T follicular helper cell (primary cell): ENCODE results near the gene TMEM184C.

Experiments
- DNase-seq: peaks from one replicate; pipeline ENCODE4 v3.0.0-alpha.2; 2020; ENCODE audit warnings: low read depth

TMEM184C gene

DNA sequence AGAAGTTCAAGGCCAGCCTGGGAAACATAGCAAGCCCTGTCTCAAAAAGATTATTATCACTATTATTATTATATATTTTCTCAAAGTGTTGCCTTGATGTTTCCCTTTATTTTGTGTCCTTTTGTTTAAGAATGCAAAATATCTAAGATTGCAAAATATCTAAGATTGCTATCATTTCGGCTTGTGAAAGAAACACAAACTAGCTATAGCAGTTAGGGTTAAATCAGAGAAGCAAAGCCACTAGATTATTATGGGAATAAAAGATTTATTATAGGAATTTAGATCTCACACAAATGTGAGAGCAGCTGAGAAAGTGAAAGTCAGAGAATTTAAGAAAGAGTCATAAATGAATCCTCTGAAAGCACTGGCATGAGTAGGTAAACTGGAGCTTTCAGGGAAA is 18.0 kb upstream of the TMEM184C start:
- DNase-seq: no peak

DNA sequence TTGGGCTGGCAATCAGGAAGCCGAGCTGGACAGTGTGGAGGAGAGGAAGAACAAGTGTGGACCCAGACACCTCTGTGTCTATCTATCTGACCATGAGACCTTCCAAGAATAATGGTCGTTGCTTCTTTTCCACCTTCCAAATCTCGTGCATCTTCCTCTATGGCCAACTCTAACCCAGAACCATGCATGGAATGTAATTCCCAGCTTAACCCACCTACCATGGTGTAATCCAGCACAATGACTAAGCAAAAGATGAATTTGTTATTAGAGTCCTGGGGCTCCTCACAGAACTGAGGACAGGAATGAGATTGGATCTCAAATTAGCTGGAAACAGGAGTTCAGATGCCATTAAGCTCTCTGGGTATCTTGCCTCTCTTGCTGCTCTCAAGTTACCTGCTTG is 17.4 kb upstream of the TMEM184C start:
- no peak for DNase-seq

DNA sequence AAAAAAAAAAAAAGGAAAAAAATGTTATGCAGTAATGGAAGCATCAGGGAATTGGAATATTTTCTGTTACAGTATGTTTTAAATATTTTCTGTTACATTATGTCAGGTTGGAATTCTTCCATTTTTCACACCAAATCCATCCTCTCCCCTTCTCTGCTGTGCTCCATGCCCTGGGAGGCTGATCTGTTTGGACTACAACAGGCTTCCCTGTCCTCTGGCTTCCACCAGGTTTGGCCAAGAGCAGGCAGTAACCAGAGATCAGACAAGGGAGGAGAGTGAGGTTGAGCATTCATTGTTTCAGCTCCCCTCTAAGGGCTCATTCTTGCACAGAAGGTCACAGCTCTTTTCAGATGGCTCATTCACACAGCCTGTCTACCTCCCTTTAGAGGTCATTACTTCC is 11.7 kb upstream of the TMEM184C start:
- DNase-seq: no peak

DNA sequence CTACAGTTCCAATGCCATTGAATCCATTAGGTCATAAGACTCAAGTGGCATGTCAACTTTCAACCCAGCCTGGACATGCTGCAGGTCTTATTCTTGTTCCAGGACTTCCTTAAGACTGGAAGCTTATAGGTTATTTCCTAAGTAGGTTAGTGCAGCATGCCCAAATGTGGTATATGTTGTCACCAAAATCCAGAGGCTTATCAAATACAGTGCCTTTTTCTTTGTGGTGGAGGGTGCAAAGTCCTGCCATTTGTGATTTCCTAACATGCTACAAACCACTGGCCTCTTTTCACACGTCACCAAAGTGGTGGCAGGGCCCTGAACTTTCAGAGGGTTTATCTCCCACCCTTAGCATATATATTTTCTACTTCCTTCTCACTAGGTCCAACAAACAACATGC is 9.7 kb upstream of the TMEM184C start:
- no peak for DNase-seq

DNA sequence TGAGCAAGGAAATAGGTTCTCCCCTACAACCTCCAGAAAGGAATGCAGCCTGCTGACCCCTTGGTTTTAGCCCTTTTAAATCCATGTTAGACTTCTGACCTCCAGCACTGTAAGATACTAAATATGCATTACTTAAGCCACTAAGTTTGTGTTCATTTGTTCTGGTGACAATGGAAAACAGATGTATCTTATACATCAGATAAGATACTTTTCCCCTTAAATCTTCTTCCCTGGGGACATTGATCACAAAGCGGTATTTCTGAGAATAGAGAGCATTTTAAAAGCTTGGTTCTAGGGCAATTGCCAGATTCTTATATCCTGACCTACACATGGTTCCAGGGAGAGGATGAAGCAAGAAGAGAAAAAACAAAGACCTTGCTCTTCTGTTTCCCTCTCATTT is 6.5 kb upstream of the TMEM184C start:
- DNase-seq: no peak

DNA sequence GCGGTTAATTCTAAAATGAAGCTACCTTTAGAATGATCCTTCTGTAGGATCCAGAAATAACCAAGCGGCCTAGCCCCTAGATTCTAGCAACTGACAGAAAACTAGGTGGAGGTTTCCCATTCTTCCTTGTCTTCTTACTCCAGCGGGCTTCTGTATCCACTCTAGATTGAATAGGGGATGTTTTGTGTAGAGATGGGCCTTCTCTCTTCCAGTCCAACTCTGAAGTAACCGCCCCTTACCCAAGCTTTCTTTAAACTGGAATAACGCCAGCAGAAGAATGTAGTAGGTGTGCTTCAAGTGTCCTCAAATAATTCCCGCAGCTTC is 386 bp upstream of the TMEM184C start:
- no peak for DNase-seq

DNA sequence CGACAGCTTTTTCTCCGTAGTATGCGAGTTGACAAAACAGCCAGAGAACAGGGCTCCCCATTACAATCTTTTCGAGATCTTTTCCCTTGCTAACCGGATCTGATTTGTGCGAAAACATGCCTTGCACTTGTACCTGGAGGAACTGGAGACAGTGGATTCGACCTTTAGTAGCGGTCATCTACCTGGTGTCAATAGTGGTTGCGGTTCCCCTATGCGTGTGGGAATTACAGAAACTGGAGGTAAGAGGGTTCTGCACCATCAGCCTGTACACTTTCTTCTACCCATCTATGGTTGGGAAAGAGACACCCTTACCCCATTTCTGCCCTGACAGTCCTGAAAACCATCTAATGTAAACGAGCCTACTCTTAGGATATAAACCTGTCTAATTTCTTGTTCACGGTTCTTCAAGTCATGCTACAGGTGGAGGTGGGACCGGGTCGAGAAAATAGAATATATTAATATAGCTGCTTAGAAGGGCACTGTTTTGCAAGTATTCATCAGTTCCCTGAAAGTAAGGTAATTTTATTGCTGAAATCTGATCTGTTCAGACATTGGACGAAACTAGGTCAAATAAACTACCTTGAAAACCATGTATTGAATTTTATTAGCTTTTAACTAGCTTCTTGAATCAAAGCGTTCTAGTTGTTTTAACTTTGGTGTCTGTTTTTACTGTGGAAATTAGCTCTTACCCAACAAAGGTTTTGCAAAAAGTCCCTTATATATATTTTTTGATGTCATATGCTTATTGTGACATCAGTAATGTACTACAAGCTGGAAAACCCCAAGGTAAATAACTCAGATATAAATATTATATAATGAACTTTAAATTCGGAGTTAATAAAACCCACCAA is 869 bp downstream of the TMEM184C start:
- DNase-seq: no peak

DNA sequence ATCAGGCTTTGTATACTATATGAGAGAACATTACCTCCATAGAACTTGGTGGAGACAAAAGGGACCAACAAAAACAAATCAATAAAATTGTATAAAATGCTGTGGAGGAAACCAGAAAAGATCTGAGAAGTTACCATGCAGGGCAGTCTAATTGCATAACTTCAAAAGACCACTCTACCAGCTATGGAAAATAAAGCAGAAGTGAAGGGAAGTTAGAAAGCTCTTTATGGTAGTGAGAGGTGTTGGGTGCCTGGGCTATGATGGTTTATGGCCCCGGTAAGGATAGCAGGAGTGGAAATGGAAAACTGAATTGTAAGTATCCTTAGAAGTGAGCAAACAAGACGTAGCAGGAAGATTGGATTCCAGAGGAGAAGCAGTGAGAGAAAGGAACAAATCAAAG is 3.1 kb downstream of the TMEM184C start:
- DNase-seq: no peak

DNA sequence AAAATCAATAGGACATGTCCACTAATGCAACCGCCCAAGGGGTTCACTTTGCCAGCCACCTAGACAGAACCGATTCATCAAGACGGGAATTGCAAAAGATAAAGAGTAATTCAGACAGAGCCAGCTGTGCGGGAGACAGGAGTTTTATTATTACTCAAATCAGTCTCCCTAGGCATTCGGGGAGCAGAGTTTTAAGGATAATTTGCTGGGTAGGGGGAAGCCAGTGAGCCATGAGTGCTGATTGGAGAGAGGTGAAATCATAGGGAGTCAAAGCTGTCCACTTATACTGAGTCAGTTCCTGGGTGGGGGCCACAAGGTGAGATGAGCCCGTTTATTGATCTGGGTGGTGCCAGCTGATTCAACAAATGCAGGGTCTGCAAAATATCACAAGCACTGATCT is 8.5 kb downstream of the TMEM184C start:
- no peak for DNase-seq

DNA sequence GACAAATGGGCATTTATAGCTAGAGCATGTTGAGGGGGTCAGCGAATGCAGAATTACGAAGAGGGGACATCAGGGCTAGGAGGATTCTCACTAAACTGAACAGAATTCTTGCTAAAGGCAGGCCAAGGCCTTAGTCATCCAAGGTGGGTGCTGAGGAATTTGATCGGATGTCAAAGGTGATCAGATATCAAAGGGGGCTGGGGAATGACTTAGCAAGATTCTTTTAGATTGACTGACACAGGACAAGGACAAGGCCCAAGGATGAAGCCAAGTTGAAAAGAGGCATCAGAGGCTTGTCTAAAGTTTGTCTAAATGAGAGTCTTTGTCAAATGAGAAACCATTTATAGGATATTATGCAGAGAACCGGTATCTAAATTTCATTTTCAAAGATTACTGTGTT is 9.7 kb downstream of the TMEM184C start:
- DNase-seq: no peak

DNA sequence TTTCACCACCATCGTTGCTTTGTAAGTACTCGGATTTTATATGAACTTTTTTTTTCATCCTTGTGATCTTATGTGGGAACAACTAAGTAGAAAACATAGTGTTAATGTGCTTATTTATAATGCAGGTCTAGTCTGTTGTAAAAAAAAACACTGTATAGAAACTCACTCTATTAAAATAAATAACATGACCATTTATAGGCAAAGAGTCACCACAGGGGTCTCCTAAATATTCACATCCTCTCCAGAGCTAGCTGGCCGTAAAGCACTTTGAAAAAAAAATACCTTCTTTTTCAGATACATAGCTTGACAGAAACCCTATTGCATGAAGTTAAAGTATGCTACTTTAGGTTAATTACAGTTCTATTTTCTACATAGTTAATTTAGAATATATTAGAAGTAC is 11.2 kb downstream of the TMEM184C start:
- DNase-seq: no peak

DNA sequence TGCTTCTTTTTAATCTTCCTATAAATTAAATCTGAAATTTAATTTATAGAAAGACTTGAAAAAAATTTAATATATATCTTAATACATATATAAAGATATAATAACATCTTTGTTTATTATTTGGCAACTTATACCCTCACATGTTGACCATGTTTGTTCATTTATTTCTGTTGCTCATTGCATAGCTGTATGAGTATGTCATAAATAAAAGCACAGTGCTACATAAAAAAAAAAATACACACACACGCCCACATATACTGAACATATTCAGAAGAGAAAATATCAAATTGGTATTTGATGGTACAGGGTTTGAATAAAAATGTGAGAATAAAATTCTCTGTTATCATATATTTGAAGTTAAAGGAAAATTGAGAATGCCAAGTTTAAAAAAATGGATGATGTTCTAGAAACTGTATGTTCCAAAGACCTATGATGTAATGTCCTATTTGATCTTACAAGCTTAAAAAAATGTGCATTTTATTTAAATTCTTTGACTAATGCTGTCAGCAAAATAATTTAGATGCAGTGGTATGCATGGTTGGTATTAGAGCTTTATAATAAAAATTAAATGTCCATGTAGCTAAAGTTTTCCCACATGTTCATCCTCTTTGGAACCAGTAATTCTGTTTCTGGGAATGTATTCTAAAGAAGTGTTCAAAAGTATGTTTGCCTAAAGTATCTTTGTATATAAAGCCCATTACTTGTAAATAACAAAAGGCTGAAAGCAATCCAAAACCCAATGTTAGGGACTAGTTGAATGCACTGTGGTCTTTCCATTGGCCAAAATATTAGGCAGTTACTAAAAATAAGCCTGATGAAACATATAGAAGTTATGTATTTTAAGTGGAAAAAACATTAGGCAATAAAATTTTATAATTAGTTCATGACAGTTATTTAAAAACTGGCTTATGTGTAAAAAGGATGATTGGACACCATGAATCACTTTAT is 12.9 kb downstream of the TMEM184C start:
- no peak for DNase-seq

DNA sequence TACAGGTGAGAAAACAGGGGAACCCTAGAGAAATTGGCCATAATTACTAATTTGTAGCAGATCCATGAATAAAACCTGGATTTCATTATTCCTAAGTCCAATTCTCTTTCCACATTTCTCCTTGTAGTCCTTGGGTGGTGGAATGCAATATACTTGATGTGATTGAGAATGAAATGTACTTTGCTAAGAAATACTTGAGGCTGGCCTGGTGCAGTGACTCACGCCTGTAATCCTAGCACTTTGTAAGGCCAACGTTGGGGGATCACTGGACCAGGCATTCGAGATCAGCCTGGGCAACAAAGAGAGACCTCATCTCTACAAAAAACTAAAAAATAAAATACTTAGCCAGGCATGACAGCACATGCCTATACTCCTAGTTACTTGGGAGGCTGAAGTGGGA is 15.9 kb downstream of the TMEM184C start:
- no peak for DNase-seq

DNA sequence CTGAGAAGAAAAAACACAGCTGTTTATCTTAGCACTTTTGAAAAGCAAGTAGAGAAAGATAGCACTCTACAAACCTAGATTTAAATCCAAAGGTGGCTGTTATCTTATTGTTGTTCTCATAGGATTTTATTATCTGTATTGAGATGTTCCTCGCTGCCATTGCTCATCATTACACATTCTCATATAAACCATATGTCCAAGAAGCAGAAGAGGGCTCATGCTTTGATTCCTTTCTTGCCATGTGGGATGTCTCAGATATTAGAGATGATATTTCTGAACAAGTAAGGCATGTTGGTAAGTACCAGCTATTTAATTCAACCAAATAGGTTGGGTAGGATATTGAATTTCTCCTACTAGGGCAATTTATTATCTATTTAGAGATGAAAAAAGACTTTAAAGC is 16.4 kb downstream of the TMEM184C start:
- DNase-seq: no peak

DNA sequence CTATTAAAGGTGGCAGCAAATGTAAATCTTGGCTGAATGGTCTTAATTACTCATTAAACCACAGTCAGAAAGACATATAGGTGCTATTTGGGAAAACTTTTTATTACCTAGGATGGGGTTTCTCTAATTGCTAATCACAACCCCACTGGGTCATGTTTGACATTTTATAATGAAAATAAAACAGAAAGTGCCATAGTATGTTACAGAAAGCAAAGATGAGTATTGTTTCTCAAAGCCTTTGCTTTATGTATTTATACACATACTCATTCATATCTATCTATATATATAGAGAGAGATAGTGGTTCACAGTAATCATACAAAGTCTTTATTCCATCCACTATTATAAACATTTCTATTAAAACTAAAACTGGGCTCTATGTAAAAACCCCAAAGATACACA is 18.2 kb downstream of the TMEM184C start:
- no peak for DNase-seq

DNA sequence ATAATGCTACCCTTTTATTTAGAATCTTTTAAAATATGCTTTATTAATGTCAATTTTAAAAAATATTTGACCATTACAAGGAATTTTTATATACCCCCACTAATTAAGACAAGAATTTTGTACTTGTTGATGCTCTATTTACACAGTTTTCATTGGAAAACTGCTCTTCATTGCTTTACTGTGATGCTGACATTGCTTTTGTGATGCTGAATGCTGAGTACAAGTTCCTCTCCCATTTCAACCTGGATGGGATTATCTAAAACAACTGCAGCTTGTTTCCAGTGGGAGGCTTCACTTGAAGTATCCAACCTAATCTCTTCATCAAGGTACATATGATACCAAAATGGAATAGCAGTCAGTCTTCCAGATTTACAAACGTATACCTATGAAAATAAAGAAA is 21.2 kb downstream of the TMEM184C start:
- no peak for DNase-seq

DNA sequence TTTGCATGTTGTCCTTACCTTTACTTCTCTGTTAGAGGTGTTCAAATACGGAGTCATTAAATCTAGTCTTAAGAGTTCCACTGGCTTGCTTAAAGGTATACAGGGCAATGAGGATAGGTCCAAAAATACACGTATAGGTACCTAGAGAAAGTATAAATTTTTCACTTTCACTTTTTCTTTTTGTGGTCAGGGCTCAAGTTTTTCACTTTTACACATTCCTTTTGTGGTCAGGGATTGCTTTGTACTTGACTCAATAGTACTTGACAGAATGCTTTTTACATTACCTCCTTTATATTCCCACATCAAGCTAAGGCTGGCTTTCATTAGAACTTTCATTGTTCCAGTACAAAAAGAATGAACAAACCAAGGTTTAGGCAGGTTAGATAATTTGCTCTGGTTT is 21.7 kb downstream of the TMEM184C start:
- DNase-seq: no peak

DNA sequence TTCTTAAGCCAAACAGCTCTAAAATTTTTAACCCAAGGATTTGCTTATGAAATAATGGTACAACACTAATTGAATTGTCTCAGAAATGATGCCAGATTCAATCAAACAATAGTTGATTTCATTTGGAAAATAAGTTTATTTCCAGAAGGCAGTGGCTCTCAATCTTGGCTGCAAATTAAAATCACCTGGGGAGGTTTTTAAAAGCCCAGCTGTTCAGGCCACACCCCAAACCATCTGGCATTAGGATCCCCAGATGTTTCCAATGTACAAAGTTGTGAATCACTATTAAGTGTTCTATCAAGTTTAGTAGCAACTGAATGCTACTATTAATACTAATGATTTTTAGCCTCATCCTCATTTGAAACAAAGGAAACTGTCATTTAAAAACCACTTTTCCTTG is 22.2 kb downstream of the TMEM184C start:
- DNase-seq: no peak

DNA sequence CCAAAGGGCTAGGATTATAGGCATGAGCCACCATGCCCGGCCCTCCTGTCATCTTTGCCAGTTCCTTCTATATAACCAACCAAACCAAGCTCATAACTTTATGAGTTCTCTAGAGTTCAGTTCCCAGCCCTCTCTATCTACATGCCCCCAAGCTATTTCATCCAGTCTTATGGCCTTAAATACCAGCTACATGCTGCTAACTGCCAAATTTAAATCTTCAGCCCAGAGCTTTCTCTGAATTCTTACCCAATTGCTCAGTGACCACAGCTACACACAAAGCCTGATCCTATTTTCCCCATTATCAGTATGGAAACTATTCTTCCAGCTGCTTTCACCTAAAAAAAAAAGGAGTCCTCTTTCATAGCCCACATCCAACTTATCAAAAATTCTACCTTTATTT is 23.1 kb downstream of the TMEM184C start:
- DNase-seq: no peak

DNA sequence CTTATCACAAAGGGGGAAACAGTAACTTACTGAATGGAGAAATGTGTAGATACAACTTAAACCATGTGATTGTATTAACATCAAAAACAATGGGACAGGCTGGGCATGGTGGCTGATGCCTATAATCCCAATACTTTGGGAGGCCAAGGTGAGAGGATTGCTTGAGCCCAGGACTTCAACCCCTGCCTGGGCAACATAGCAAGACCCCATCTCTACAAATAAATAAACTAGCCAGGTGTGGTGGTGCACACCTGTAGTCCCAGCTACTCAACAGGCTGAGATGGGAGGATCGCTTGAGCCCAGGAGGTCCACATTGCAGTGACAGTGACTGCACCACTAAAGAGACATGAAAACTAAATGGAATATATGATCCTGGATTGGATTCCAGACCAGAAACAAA is 26.4 kb downstream of the TMEM184C start:
- no peak for DNase-seq

DNA sequence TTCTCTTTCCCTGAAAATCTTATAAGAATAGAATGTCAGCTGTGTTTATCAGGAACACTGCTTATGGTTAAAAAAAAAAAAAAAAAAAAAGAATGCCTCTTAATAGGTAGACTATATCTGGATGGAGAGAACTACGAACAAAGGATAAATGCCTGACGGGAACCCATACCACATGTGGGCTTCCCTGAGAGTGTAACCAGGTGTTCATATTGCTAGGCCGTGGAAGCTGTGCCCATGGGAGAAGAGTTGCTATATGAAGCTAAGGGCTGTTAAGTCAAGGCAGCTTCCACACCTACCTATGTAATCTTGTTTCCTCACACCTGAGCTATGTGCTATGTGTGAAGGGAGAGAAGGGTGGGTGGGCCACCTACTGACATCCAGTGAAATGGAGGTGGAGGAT is 27.3 kb downstream of the TMEM184C start:
- no peak for DNase-seq

DNA sequence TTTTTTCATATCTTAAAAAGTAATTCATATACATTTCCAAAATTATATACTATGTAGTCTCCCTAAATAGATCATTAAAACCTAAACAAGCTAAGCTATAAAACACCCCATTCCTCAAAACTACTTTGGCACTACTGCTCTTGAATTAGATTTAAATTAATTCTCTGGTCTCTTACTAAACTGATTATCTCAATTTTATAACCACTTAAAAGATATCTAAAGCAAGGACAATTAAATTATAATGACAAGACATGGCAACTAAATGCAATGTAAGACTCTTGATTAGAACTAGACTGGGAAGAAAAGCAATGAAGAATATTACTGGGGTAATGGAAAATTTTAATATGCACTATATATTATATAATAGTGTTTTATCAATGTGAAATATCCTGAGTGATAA is 27.9 kb downstream of the TMEM184C start:
- DNase-seq: no peak

DNA sequence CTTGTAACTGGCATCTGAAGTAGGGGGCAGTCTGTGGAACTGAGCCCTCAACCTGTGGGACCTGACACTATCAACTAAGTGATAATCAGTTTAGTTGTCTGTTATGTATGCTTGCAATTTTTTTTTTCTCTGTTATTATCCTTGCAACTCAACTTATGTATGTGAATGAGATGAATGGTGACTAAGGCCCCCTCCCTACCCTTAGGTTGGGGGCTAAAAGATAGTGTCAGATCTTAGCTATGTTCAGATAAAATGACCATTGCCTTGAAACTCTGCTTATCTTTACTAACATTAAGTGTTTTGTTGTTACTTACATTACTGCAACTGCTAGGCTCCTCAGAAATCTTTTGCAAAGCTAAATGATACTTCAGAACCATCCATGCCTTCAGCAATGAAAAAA is 31.5 kb downstream of the TMEM184C start:
- DNase-seq: no peak
